Measurements from ENCODE around the gene PTCHD1.

Gene PTCHD1

DNA sequence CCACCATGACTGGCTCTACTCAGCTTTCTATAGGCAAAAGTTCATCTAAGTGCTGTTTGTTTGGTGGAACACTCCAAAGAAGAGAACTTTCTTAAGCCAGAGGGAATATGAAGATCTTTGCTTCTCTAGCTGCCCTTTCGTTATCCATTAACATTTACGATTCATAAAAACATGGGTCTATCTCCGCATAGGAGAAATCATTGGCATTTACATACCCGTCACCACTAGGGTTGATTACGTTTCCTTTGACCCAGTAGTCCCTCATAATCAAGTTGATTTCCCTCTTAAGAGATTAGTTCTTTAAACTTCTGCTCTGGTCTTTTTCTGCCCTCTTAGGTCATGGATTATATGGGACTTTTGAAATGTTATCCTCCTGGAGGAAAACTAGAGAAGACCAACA is 57.5 kb downstream of the PTCHD1 start:
- TF ChIP-seq, protein P1, sequence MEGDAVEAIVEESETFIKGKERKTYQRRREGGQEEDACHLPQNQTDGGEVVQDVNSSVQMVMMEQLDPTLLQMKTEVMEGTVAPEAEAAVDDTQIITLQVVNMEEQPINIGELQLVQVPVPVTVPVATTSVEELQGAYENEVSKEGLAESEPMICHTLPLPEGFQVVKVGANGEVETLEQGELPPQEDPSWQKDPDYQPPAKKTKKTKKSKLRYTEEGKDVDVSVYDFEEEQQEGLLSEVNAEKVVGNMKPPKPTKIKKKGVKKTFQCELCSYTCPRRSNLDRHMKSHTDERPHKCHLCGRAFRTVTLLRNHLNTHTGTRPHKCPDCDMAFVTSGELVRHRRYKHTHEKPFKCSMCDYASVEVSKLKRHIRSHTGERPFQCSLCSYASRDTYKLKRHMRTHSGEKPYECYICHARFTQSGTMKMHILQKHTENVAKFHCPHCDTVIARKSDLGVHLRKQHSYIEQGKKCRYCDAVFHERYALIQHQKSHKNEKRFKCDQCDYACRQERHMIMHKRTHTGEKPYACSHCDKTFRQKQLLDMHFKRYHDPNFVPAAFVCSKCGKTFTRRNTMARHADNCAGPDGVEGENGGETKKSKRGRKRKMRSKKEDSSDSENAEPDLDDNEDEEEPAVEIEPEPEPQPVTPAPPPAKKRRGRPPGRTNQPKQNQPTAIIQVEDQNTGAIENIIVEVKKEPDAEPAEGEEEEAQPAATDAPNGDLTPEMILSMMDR (IDR thresholded peaks at IDR 0.05; ENCODE audit: insufficient read depth, missing control alignments) = no peak
- FAIRE-seq = no peak
- DNase-seq (ENCODE audit: insufficient read length, low spot score) = no peak

DNA sequence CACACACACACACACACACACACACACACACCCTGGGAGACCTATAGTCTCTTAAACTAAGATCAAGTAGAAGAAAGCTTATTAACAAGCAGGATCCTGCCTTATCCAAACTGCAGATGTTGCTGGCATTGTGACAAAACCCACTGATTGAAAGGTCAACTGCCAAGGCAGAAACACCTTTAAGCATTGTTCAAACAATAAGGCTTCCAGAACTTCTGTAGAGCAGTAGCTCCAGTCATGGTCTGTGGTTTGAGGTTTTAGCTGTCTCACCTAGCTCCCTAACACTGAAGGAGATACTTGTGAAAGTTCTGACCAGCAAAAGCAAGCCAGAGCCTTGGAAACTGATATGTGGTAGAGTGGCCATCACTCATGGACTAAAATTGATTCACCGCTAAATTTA is 59.8 kb downstream of the PTCHD1 start:
- DNase-seq (ENCODE audit: insufficient read length, low spot score) (no peak), FAIRE-seq (no peak)
- TF ChIP-seq, protein P1 (IDR thresholded peaks at IDR 0.05; ENCODE audit: insufficient read depth, missing control alignments) = no peak

DNA sequence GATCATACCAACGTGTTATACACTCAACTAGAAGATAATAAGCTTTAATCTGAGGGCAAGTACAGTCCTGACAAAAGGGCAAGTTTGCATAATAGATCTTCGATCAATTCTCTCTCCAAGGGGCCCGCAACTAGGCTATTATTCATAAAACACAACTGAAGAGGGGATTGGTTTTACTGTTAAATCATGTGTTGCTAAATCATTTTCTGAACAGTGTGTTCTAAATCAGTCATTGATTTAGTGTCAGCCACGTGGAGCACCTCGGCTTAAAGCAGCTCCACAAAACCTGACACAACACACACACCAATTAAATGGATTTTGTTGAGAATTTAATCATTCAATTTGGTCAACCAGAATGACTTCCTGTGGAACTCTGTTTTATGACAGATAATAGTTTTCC is 61.6 kb downstream of the PTCHD1 start:
- TF ChIP-seq, protein P1 (IDR thresholded peaks at IDR 0.05; ENCODE audit: insufficient read depth, missing control alignments) = no peak
- DNase-seq (ENCODE audit: insufficient read length, low spot score) (no peak), FAIRE-seq (no peak)

DNA sequence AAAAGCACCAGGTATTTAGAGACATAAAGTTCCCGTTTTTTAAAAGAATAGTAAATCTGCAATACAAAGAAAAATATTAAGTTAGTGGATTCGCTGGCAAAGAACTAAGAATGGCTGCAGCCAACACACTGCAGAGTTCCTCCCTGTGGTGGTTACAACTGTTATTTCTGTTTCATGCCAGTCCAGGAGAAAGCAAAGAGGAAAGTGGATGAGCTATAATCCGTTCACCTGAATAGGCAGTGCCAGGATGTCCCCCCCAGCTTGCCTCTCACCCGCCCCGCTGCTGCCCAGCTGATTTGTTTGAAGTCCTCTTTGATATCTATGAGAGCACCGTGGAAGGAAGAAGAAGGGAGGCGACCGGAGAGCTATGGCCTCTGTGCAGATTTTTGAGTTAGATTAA is 63.9 kb downstream of the PTCHD1 start:
- FAIRE-seq (no peak), DNase-seq (ENCODE audit: insufficient read length, low spot score) (no peak)
- TF ChIP-seq, protein P1 (IDR thresholded peaks at IDR 0.05; ENCODE audit: insufficient read depth, missing control alignments) = no peak

DNA sequence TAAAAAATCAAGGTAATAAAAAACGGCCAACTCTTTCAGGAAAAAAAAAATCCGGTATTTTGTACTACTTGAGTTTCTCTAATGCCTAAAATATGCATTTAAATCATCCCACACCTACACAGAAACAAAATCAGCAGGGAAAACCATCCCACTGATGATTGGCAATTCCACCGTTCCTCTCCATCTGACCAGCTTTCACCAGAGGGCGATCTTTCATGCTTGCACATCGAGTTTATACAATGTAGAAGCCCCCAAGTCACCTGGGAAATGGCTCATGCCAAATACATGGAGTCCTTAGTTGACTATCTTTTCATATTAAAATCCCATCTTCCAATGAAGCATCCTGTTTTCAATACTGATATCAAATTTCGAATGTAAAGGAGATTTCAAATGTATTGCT is 69.2 kb downstream of the PTCHD1 start:
- no peak for DNase-seq (ENCODE audit: insufficient read length, low spot score)
- TF ChIP-seq, protein P1 (IDR thresholded peaks at IDR 0.05; ENCODE audit: insufficient read depth, missing control alignments) = peak; percentile 15
- no peak for FAIRE-seq

DNA sequence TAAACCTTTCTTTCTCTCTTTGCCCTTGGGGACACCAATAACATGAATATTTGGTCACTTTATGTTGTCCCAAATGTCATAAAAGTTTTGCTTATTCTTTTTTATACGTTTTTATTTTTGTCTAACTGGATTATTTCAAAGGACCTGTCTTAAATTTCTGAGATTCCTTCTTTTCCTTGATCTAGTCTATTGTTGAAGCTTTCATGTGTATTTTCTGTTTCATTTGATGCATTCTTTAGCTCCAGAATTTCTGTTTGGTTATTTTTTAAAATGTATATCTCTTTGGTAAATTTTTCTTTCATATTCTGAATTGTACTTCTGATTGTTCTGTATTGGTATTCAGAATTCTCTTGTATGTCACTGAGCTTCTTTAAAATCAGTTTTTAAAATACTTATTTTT is 88.3 kb downstream of the PTCHD1 start:
- FAIRE-seq (no peak), DNase-seq (ENCODE audit: insufficient read length, low spot score) (no peak)
- TF ChIP-seq, protein P1 (IDR thresholded peaks at IDR 0.05; ENCODE audit: insufficient read depth, missing control alignments) = no peak

DNA sequence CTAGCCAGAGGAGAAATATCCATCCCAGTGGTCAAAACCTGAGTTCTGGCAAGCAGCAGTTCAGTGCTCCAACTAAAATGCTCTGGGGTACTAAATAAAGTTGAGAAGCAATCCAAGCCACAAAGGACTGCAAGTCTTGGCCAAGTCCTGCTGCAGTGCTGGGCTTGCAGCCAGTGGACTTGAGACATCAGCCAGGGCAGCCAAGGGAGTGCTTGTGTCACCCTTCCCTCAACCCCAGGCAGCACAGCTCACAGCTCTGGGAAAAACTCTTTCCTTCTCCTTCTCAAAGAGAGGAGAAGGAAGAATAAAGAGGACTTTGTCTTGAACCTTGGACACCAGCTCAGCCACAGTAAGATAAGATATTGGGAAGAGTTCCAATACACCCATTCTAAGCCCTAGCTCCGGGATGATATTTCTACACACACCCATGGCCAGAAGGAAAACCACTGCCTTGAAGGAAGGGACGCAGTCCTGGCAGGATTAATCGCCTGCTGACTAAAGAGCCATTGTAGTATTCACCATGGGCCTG is 99.8 kb downstream of the PTCHD1 start:
- FAIRE-seq = no peak
- no peak for DNase-seq (ENCODE audit: insufficient read length, low spot score)
- TF ChIP-seq, protein P1 (IDR thresholded peaks at IDR 0.05; ENCODE audit: insufficient read depth, missing control alignments) = no peak

All from D721Med (cell line).